HCT116 (cell line): ENCODE data around the gene SAXO2. TPM values are rescaled to one million over a fixed set of nuclear protein-coding genes. Genes with fewer than 3 reads are reported as not detected.
"Not testable (repeated sequence)": the region's sequence is repeated elsewhere in the genome, so short reads cannot be mapped to it uniquely, and the experiment has no call there.

ENCODE experiments used
- ATAC-seq: fragments of 200-7000 bp; cut with Tn5 transposase; 2 replicates; pipeline ENCODE4 v1.9.1; 2020; ENCODE audit warnings: mild to moderate bottlenecking, moderate library complexity
- BruUV-seq: library from RNA; stranded (reverse); fragments of 400-500 nt; replicated peaks from 2 replicates; lab custom pipeline; 2021; lab: Mats Ljungman, UMichigan
- CTCF ChIA-PET: fragments of 300-600 bp; sonication (Branson Sonifier 250); formaldehyde crosslinking; loops from one replicate; lab custom pipeline; 2021; ENCODE audit warnings: antibody characterized with exemption; lab: Charles Lee
- POLR2A ChIA-PET: fragments of 300-600, 350-600 bp; sonication (Branson Sonifier 250); formaldehyde crosslinking; loops from one replicate; lab custom pipeline; 2021; ENCODE audit warnings: antibody characterized with exemption; lab: Charles Lee
- RAD21 ChIA-PET, 2 experiments: fragments of 300-600 bp; sonication (Branson Sonifier 250); formaldehyde crosslinking; loops; one replicate each; lab custom pipeline; 2023; ENCODE audit warnings: low total read pairs in 2 of 2; ENCODE audit not compliant: uncharacterized antibody in 2 of 2, unreplicated experiment in 2 of 2, low non-redundant PET in 1 of 2; lab: Charles Lee
- DNase-seq: peaks from one replicate; pipeline ENCODE4 v3.0.0-alpha.2; 2010; ENCODE audit warnings: low read depth, low spot score
- H2AFZ ChIP-seq: fragments of 200-600 bp; shearing (Covaris generic), sonication (generic); 2 replicates; pipeline ENCODE4 v1.6.1; 2017; ENCODE audit warnings: low read depth, mixed run types, mixed read lengths, antibody characterized with exemption, low read length; ENCODE audit not compliant: poor library complexity, severe bottlenecking
- H3K27ac ChIP-seq: 2 replicates; pipeline ENCODE4 v1.5.1; 2012; ENCODE audit warnings: low read depth, low read length
- H3K27me3 ChIP-seq: fragments of 200-600 bp; sonication (generic); 2 replicates; pipeline ENCODE4 v1.6.1; 2016; ENCODE audit warnings: mixed run types, low read length, mixed read lengths; ENCODE audit not compliant: insufficient read depth
- H3K36me3 ChIP-seq, 2 experiments: fragments of 200-500 bp in 1 of 2; fragments of 200-600 bp in 1 of 2; sonication (Bioruptor generic) in 1 of 2; sonication (generic) in 1 of 2; 2 replicates each; pipeline versions ENCODE4 v1.5.1 to v1.6.1; 2014 to 2016; ENCODE audit warnings: low read length in 2 of 2, inconsistent platforms in 1 of 2, mixed read lengths in 1 of 2, mixed run types in 1 of 2; ENCODE audit not compliant: insufficient read depth in 2 of 2, control insufficient read depth in 1 of 2
- H3K4me1 ChIP-seq, 2 experiments: fragments of 200-600 bp in 1 of 2; sonication (generic) in 1 of 2; 2 replicates each; pipeline versions ENCODE4 v1.5.1 to v1.6.1; 2012 to 2017; ENCODE audit warnings: low read length in 2 of 2, inconsistent platforms in 1 of 2, mild to moderate bottlenecking in 1 of 2, mixed read lengths in 1 of 2, mixed run types in 1 of 2, moderate library complexity in 1 of 2; ENCODE audit not compliant: insufficient read depth in 2 of 2, control insufficient read depth in 1 of 2
- H3K4me2 ChIP-seq: fragments of 200-600 bp; sonication (generic); 2 replicates; pipeline ENCODE4 v1.6.1; 2017; ENCODE audit warnings: mixed run types, low read length, mixed read lengths
- H3K4me3 ChIP-seq, 2 experiments: fragments of 200-600 bp in 1 of 2; sonication (generic) in 1 of 2; replicated peaks in 1 of 2; 2 replicates each; pipeline ENCODE4 v1.5.1; 2011 to 2016; ENCODE audit warnings: low read length in 2 of 2, control low read depth in 1 of 2, low read depth in 1 of 2, mild to moderate bottlenecking in 1 of 2, mixed read lengths in 1 of 2, mixed run types in 1 of 2
- H3K79me2 ChIP-seq: fragments of 200-600 bp; sonication (generic); 2 replicates; pipeline ENCODE4 v1.6.1; 2017; ENCODE audit warnings: mild to moderate bottlenecking, mixed run types, low read length, moderate library complexity, mixed read lengths; ENCODE audit not compliant: insufficient read depth
- H3K9ac ChIP-seq: fragments of 200-600 bp; sonication (generic); 2 replicates; pipeline ENCODE4 v1.6.1; 2016; ENCODE audit warnings: low read length, mixed read lengths
- H3K9me2 ChIP-seq: fragments of 200-600 bp; sonication (generic), shearing (Covaris generic); 2 replicates; pipeline ENCODE4 v1.6.1; 2017; ENCODE audit warnings: mixed run types, mild to moderate bottlenecking, moderate library complexity; ENCODE audit not compliant: insufficient read depth
- H3K9me3 ChIP-seq, 2 experiments: fragments of 200-500 bp in 1 of 2; fragments of 200-600 bp in 1 of 2; sonication (Bioruptor generic) in 1 of 2; sonication (generic) in 1 of 2; 2 replicates each; pipeline ENCODE4 v1.6.1; 2014 to 2017; ENCODE audit warnings: low read length in 2 of 2, mixed read lengths in 2 of 2, inconsistent platforms in 1 of 2, low read depth in 1 of 2, mild to moderate bottlenecking in 1 of 2, mixed run types in 1 of 2, moderate library complexity in 1 of 2; ENCODE audit not compliant: control insufficient read depth in 1 of 2, insufficient read depth in 1 of 2
- H4K20me1 ChIP-seq: fragments of 200-600 bp; sonication (generic), shearing (Covaris generic); 2 replicates; pipeline ENCODE4 v1.6.1; 2017; ENCODE audit warnings: mixed run types, mild to moderate bottlenecking, moderate library complexity; ENCODE audit not compliant: insufficient read depth
- intact Hi-C: fragments of 100-400 bp; cut with micrococcal nuclease; formaldehyde crosslinking; loops from 2 replicates; pipeline ENCODE4 v1.10.0; 2022
- total RNA-seq: library from RNA; stranded (reverse); gene quantifications from one replicate; pipeline ENCODE4 v1.2.1, GENCODE V29; 2021; ENCODE audit not compliant: unreplicated experiment

Gene SAXO2
- total RNA-seq, 1 experiment from 2014 or later: 5.7 TPM

GRCh38 chr15:82318281-82318680 lies 55.7 kb downstream of the SAXO2 start:
- DNase-seq, ATAC-seq, H3K36me3 ChIP-seq, H3K9ac ChIP-seq, H2AFZ ChIP-seq, RAD21 ChIA-PET, H3K27ac ChIP-seq, CTCF ChIA-PET, intact Hi-C loops, H3K4me2 ChIP-seq, H4K20me1 ChIP-seq, H3K79me2 ChIP-seq, H3K27me3 ChIP-seq, H3K9me3 ChIP-seq, H3K4me1 ChIP-seq, POLR2A ChIA-PET, H3K4me3 ChIP-seq, H3K9me2 ChIP-seq, BruUV-seq: not testable (repeated sequence)

- POLR2A ChIA-PET, ATAC-seq, BruUV-seq, RAD21 ChIA-PET, H3K4me3 ChIP-seq, H3K79me2 ChIP-seq, H3K4me1 ChIP-seq, H4K20me1 ChIP-seq, H3K27ac ChIP-seq, H3K4me2 ChIP-seq, H3K36me3 ChIP-seq, H3K9ac ChIP-seq, intact Hi-C loops, H2AFZ ChIP-seq, CTCF ChIA-PET, H3K9me3 ChIP-seq, H3K27me3 ChIP-seq, H3K9me2 ChIP-seq, DNase-seq: not testable (repeated sequence)
Measured at GRCh38 chr15:82319522-82320278, 57.1 kb downstream of the SAXO2 start.

- H3K9me3 ChIP-seq, H3K4me2 ChIP-seq, BruUV-seq, H3K27me3 ChIP-seq, ATAC-seq, H3K9me2 ChIP-seq, H3K4me3 ChIP-seq, H3K4me1 ChIP-seq, H3K36me3 ChIP-seq, intact Hi-C loops, H3K9ac ChIP-seq, CTCF ChIA-PET, POLR2A ChIA-PET, H3K79me2 ChIP-seq, RAD21 ChIA-PET, DNase-seq, H3K27ac ChIP-seq, H2AFZ ChIP-seq, H4K20me1 ChIP-seq: not testable (repeated sequence)
Measured at GRCh38 chr15:82320861-82321260, 58.2 kb downstream of the SAXO2 start.

GRCh38 chr15:82322488-82322887 lies 59.9 kb downstream of the SAXO2 start:
- H2AFZ ChIP-seq, H4K20me1 ChIP-seq, H3K27ac ChIP-seq, ATAC-seq, BruUV-seq, POLR2A ChIA-PET, H3K9me2 ChIP-seq, CTCF ChIA-PET, H3K9me3 ChIP-seq, H3K4me2 ChIP-seq, H3K79me2 ChIP-seq, H3K4me1 ChIP-seq, H3K9ac ChIP-seq, H3K36me3 ChIP-seq, DNase-seq, RAD21 ChIA-PET, H3K4me3 ChIP-seq, intact Hi-C loops, H3K27me3 ChIP-seq: not testable (repeated sequence)
